Panc1 (cell line): Measurements from ENCODE around the gene OAS3. TPM values are rescaled to one million over a fixed set of nuclear protein-coding genes. Genes with fewer than 3 reads are reported as not detected.

Experiments
- ATAC-seq: fragments of 200-7000 bp; cut with Tn5 transposase; 2 replicates; pipeline ENCODE4 v1.9.1; 2020; ENCODE audit warnings: mild to moderate bottlenecking, moderate library complexity
- BruUV-seq: library from RNA; stranded (reverse); fragments of 400-500 nt; replicated peaks from 2 replicates; lab custom pipeline; 2021; lab: Mats Ljungman, UMichigan
- CTCF ChIA-PET: fragments of 300-600 bp; sonication (Branson Sonifier 250); formaldehyde crosslinking; loops from one replicate; lab custom pipeline; 2022; ENCODE audit warnings: antibody characterized with exemption; lab: Charles Lee
- POLR2A ChIA-PET: fragments of 300-600 bp; sonication (Branson Sonifier 250); formaldehyde crosslinking; loops from one replicate; lab custom pipeline; 2022; ENCODE audit warnings: antibody characterized with exemption; lab: Charles Lee
- DNase-seq: peaks from one replicate; pipeline ENCODE4 v3.0.0-alpha.2; 2010; ENCODE audit warnings: low read depth, low spot score
- H3K27ac ChIP-seq: 2 replicates; pipeline ENCODE4 v1.5.1; 2011; ENCODE audit warnings: mild to moderate bottlenecking, low read length, inconsistent platforms
- H3K27me3 ChIP-seq: fragments of 200-500 bp; sonication (Bioruptor generic); 2 replicates; pipeline ENCODE4 v1.6.0; 2014; ENCODE audit warnings: low read length, inconsistent platforms; ENCODE audit not compliant: control insufficient read depth, insufficient read depth
- H3K36me3 ChIP-seq: fragments of 200-500 bp; sonication (Bioruptor generic); 2 replicates; pipeline ENCODE4 v1.5.1; 2014; ENCODE audit warnings: inconsistent platforms, mild to moderate bottlenecking, low read length, moderate library complexity; ENCODE audit not compliant: control insufficient read depth, insufficient read depth
- H3K4me1 ChIP-seq: 2 replicates; pipeline ENCODE4 v1.5.1; 2011; ENCODE audit warnings: inconsistent platforms, mild to moderate bottlenecking, low read length, moderate library complexity; ENCODE audit not compliant: control insufficient read depth, insufficient read depth
- H3K4me3 ChIP-seq, 2 experiments: 2 replicates each; pipeline ENCODE4 v1.5.1; 2011 to 2012; ENCODE audit warnings: low read depth in 2 of 2, low read length in 2 of 2, mild to moderate bottlenecking in 2 of 2, inconsistent platforms in 1 of 2, moderate library complexity in 1 of 2
- H3K9me3 ChIP-seq: fragments of 200-500 bp; sonication (Bioruptor generic); 2 replicates; pipeline ENCODE4 v1.5.1; 2014; ENCODE audit warnings: low read depth, mild to moderate bottlenecking, inconsistent platforms, low read length, moderate library complexity; ENCODE audit not compliant: control insufficient read depth, insufficient read depth
- CTCF ChIP-seq: fragments of 450-650 bp; IDR thresholded peaks from 2 replicates; pipeline ENCODE4 v1.5.1; 2017; ENCODE audit warnings: mild to moderate bottlenecking
- POLR2AphosphoS5 ChIP-seq: IDR thresholded peaks from 2 replicates; pipeline ENCODE4 v1.6.1; 2012; ENCODE audit warnings: mild to moderate bottlenecking, low read depth, low read length, moderate library complexity
- REST ChIP-seq, 2 experiments: IDR thresholded peaks; 2 replicates each; pipeline ENCODE4 v1.6.1; 2011 to 2012; ENCODE audit warnings: low read depth in 2 of 2, control low read depth in 1 of 2, low read length in 1 of 2, mild to moderate bottlenecking in 1 of 2, moderate library complexity in 1 of 2; ENCODE audit not compliant: insufficient read depth in 1 of 2
- SIN3A ChIP-seq: IDR thresholded peaks from 2 replicates; pipeline ENCODE4 v1.6.1; 2012; ENCODE audit warnings: low read depth, mild to moderate bottlenecking, low read length, moderate library complexity, borderline replicate concordance; ENCODE audit not compliant: insufficient read depth
- TCF7L2 ChIP-seq: IDR thresholded peaks from 2 replicates; pipeline ENCODE4 v1.6.1; 2011; ENCODE audit warnings: mild to moderate bottlenecking, low read depth, low read length, inconsistent platforms
- in situ Hi-C: cut with HindIII; loops from 2 replicates; pipeline ENCODE4 v1.10.0; 2016; ENCODE audit warnings: low sequenced_read_pairs, low pct_unique_long_range_greater_than_20kb
- intact Hi-C: fragments of 100-400 bp; cut with micrococcal nuclease; formaldehyde crosslinking; loops from one replicate; pipeline ENCODE4 v1.10.0; 2022; ENCODE audit not compliant: unreplicated experiment
- total RNA-seq: library from RNA; stranded (reverse); gene quantifications from one replicate; pipeline ENCODE4 v1.2.1, GENCODE V29; 2021; ENCODE audit not compliant: unreplicated experiment

Gene OAS3
- total RNA-seq, 1 experiment from 2014 or later: 33.3 TPM

- Histone ChIP-seq H3K27ac (no peak overlapping the region), H3K27me3 (peaks cover 9% of the 10 kb centered on the region), H3K9me3 (no peaks in the 10 kb centered on the region; the same call in 1 of the 2 replicates), H3K4me3 (no peak overlapping the region), H3K36me3 (no peaks in the 10 kb centered on the region), H3K4me1 (no peaks in the 10 kb centered on the region)
- no peak for DNase-seq
- intact Hi-C loops: no loop called here
- in situ Hi-C loops: no loop called here
- ATAC-seq: no peak
- BruUV-seq: no TSS peak
- POLR2A ChIA-PET: no interaction called here
- CTCF ChIA-PET: no interaction called here
- TF ChIP-seq REST (IDR thresholded peaks at IDR 0.05; ENCODE audit: insufficient read depth in 1 of 2, low read depth in 2 of 2, low read length in 1 of 2): no peak
- no peak for TF ChIP-seq TCF7L2
- TF ChIP-seq CTCF: no peak
- no peak for TF ChIP-seq SIN3A
- TF ChIP-seq POLR2AphosphoS5: no peak
These were observed 76.3 kb downstream of the OAS3 start for GRCh38 chr12:113014565-113014964.

GRCh38 chr12:113016796-113017195, 78.5 kb downstream of the OAS3 start:
- H3K27me3 ChIP-seq: 0 out of 2 replicates have a peak, but pooled peaks cover 11% of the 10 kb centered on the region
- no peaks in the 10 kb centered on the region for H3K4me1 ChIP-seq
- ChIA-PET CTCF (interaction anchor here (1.2 kb wide), 1 partner anchor 23 kb away, joined by 7 read pairs; no protein-coding TSS in a partner anchor), POLR2A (no interaction called here)
- no TSS peak for BruUV-seq
- no peak overlapping the region for H3K27ac ChIP-seq
- intact Hi-C loops (no loop called here), in situ Hi-C loops (no loop called here)
- no peak for ATAC-seq
- no peak for DNase-seq
- no peak for TF ChIP-seq REST (IDR thresholded peaks at IDR 0.05; ENCODE audit: insufficient read depth in 1 of 2, low read depth in 2 of 2, low read length in 1 of 2)
- no peak for TF ChIP-seq POLR2AphosphoS5
- no peak for TF ChIP-seq SIN3A
- no peak for TF ChIP-seq CTCF
- TF ChIP-seq TCF7L2: no peak
- H3K4me3 ChIP-seq: no peak overlapping the region
- H3K36me3 ChIP-seq: no peaks in the 10 kb centered on the region
- no peaks in the 10 kb centered on the region for H3K9me3 ChIP-seq
